Measurements from ENCODE around the gene CMSS1.

Gene CMSS1

DNA sequence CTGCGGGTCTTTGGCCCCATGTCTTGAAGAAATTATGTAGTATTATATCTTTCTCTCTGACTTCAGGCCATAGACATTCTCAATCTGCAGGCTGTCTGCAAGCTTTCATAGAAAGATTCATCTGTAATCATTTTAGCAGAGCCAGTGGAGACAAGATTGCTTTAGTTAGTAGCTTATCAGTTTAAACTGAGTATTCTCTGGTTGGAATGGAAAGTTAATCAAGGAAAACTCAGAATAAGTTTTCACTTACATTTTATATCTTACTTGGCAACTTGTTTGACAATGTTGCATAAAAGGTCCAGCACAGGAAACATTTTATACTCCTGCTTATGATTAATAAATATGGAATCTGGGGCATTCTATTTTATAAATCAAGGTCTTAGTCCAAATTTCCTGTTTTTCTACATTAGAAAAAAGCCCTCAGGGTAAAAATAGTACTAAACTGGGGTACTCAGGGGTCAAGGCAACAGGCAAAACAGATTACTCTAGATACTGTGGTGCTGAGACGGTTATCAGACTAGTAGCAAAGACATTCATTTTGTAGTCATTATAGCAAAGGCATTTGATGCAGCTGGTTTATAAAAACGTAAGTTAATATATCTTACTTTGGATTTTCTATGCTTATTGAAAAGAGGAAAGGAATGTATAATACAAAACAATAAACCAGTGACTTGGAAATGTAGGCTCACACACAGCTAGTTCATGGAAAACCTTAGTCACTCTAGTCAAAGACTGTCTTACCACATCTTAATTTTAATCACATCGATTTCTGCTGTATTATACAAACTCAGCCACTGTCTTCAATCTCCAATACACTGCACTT lies 341.9 kb downstream of the CMSS1 start:
- DNase-seq: no peak

- DNase-seq: no peak
These were observed 342.9 kb downstream of the CMSS1 start for GRCh38 chr3:100160521-100160920.

GRCh38 chr3:100163787-100164186 lies 346.1 kb downstream of the CMSS1 start:
- no peak for DNase-seq

GRCh38 chr3:100164743-100165142 lies 347.1 kb downstream of the CMSS1 start:
- DNase-seq: no peak

- DNase-seq: no peak
These were observed 348.4 kb downstream of the CMSS1 start for GRCh38 chr3:100165926-100166550.

GRCh38 chr3:100169201-100169920 lies 351.7 kb downstream of the CMSS1 start:
- peak; percentile 11 for DNase-seq

DNA sequence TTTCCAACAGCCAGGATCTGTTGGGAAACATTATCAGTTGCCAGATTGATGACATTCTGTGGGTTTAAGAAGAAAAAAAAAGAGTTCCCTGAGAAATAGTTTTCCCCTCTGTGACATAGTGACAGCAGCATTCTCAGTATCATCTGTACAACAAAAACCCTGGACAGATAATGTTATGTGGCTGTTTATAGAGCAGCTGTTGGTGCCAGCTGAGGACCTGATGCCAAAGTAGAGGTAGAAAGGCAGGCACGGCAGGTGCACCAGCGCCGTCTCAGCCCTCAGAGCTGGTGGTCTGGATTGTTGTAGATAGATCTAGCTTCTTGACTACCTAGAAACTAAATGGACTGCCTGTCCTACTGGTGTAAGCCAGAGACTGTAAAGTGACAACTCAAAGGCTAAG lies 352.8 kb downstream of the CMSS1 start:
- DNase-seq: no peak

GRCh38 chr3:100171211-100171914 lies 353.7 kb downstream of the CMSS1 start:
- no peak for DNase-seq

DNA sequence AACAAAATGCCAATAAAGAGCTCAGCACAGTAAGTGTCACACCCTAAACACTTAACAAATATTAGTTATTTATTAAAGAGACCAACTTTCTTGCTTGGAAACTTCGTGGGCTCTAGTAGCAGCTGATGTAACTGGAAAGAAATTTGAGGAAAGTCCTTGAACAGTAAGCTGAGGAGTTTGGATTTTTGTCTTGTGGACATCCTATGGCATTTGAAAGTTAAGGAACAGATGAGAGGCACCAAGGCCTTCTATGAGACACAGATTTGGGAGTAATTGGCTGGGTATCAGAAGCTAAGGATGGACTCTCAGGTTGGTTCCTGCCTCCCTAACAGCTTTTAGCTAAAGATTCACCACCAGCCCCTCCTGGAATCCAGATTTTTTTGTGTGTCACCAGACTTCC lies 356.3 kb downstream of the CMSS1 start:
- no peak for DNase-seq

- DNase-seq: no peak
These were observed 358.1 kb downstream of the CMSS1 start for GRCh38 chr3:100175637-100176280.

- DNase-seq: no peak
These were observed 362.2 kb downstream of the CMSS1 start for GRCh38 chr3:100179692-100180349.

DNA sequence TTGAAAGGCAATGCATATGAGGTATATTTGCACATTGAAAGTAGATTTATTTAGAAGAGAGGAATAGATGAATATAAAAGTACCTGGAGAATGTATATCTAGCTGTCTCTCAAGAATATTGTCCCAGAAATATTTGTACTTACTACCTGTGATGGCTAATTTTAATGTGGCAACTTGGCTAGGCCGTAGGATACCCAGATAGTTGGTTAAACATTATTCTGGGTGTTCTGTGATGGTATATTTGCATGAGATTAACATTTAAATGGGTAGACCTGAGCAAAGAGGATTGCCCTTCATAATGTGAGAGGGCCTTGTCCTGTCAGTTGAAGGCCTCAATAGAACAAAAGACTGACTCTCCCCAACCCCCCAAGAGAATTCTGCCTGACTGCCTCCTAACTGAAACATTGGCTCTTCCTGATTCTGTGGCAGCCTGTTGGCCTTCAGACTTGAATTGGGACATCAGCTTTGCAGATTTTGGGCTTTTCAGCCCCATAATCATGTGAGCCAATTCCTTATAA lies 366.0 kb downstream of the CMSS1 start:
- no peak for DNase-seq

- no peak for DNase-seq
These were observed 367.4 kb downstream of the CMSS1 start for GRCh38 chr3:100184948-100185570.

DNA sequence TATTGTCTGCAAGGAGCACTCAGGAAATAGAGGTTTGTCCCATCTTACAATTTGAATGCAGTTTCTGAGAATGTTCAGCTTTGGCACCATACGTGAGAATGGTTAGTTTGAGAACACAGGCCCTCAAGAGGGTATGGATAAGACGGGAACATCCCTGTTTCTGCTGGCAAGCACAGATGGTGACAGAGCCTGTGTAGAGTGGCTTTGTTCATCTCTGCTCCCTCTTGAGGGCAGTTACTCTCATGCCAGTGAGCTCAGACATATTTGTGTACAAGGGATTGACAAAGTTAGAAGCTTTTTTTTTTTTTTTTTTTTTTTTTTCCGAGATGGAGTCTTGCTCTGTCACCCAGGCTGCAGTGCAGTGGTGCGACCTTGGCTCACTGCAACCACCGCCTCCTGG lies 368.2 kb downstream of the CMSS1 start:
- no peak for DNase-seq

DNA sequence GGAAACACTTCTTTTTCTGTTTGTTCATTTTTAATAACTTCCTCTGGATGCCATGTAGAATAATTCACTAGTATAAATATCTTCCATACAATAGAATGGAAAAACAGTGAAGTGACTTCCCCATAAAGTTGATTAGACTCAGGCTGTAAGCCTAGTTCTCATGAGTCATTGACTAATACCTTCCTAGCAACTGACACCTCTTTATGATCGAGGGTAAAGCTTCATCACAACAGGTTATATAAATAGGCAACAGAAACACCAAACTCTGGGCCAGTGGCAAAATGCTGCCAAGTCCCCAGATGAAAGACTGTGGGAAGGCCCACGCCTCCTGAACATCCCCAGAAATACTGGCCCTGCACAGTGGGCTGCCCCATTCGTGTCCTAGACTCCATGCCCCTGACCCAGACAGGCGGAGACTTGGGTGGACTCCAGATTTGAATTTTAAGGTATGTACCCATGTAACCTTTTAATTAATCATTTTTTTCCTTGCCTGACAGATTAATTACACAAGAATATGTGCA lies 371.8 kb downstream of the CMSS1 start:
- DNase-seq: no peak

DNA sequence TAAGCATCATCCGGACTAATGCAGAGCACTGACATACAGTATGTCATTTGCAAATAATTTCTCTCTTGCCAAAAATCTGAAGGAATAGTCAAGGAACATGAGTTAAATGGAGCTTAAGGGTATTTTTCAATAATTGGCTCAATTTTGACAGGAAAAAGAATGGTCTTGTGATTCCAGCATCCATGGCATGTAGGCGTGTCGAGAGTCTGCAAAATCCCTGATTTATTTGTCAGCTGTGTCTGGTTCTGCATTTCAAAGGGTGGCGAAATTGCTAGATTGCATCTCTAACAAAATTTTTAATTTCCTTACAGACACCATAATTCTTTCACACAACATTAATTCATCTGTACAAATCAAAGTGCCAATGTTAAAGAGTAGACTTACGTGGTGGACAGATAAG lies 377.7 kb downstream of the CMSS1 start:
- DNase-seq: no peak

DNA sequence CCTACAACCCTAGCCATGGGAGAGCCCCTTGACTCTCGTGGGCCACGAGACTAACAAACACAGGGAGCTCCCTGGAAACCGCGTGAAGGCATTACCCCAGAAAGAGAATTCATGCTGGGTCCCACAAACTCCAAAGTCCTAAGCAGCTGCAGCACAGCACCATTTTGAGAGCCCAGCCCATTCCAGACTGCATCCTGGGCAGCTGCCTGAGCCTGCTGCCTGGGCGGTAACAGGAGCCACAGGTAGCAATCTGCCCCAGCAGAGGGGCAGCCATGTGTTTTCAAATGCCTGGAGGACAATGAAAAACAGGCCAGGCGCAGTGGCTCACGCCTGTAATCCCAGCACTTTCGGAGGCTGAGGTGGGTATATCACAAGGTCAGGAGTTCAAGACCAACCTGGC lies 380.2 kb downstream of the CMSS1 start:
- no peak for DNase-seq

- DNase-seq: no peak
These were observed 381.1 kb downstream of the CMSS1 start for GRCh38 chr3:100198579-100199269.

GRCh38 chr3:100205171-100205570 lies 387.5 kb downstream of the CMSS1 start:
- DNase-seq: no peak

GRCh38 chr3:100206687-100207086 lies 389.0 kb downstream of the CMSS1 start:
- DNase-seq: no peak

GRCh38 chr3:100207886-100208285 lies 390.2 kb downstream of the CMSS1 start:
- DNase-seq: no peak
